ENCODE measurements around the gene RNMT. TPM values are rescaled to one million over a fixed set of nuclear protein-coding genes. Genes with fewer than 3 reads are reported as not detected.

RNMT gene
- total RNA-seq, 4 donors from 2014 or later = 7.9 to 64.8 (median 27.0) TPM

GRCh38 chr18:13758622-13759021 is 32.1 kb downstream of the RNMT start:
- H3K27ac ChIP-seq = no peak overlapping the region
- H3K9me3 ChIP-seq = no peaks in the 10 kb centered on the region
- DNase-seq = no peak
- H3K4me1 ChIP-seq = no peaks in the 10 kb centered on the region
- no peaks in the 10 kb centered on the region for H3K27me3 ChIP-seq
- H3K36me3 ChIP-seq = no peaks in the 10 kb centered on the region
- TF ChIP-seq POLR2A (IDR thresholded peaks at IDR 0.05) = no peak
- no peak for TF ChIP-seq CTCF (IDR thresholded peaks at IDR 0.05)
- H3K4me3 ChIP-seq = no peak overlapping the region
- intact Hi-C loops (cut with DNase I; ENCODE audit: low total_unique reads) = no loop called here

GRCh38 chr18:13760047-13760446 is 33.6 kb downstream of the RNMT start:
- no peak overlapping the region for H3K27ac ChIP-seq
- H3K4me1 ChIP-seq = no peaks in the 10 kb centered on the region
- H3K36me3 ChIP-seq = no peaks in the 10 kb centered on the region
- no peaks in the 10 kb centered on the region for H3K27me3 ChIP-seq
- intact Hi-C loops (cut with DNase I; ENCODE audit: low total_unique reads) = no loop called here
- TF ChIP-seq POLR2A (IDR thresholded peaks at IDR 0.05) (no peak), CTCF (IDR thresholded peaks at IDR 0.05) (no peak)
- no peak for DNase-seq
- H3K4me3 ChIP-seq = no peak overlapping the region
- no peaks in the 10 kb centered on the region for H3K9me3 ChIP-seq

- intact Hi-C loops (cut with DNase I; ENCODE audit: low total_unique reads) = no loop called here
- H3K4me1 ChIP-seq = no peaks in the 10 kb centered on the region
- no peak overlapping the region for H3K4me3 ChIP-seq
- DNase-seq = no peak
- TF ChIP-seq POLR2A (IDR thresholded peaks at IDR 0.05) (no peak), CTCF (IDR thresholded peaks at IDR 0.05) (no peak)
- no peaks in the 10 kb centered on the region for H3K27me3 ChIP-seq
- no peak overlapping the region for H3K27ac ChIP-seq
- no peaks in the 10 kb centered on the region for H3K36me3 ChIP-seq
- H3K9me3 ChIP-seq = peaks cover 0 to 11% of the 10 kb centered on the region in 2 donors
Measured at GRCh38 chr18:13762690-13763439, 36.4 kb downstream of the RNMT start.

GRCh38 chr18:13775058-13775457 is 48.6 kb downstream of the RNMT start:
- Histone ChIP-seq H3K4me3 (no peak overlapping the region), H3K27me3 (no peaks in the 10 kb centered on the region)
- DNase-seq = no peak

More at GRCh38 chr18:13775058-13775457, 48.6 kb downstream of the RNMT start:
- Histone ChIP-seq H3K9me3 (no peaks in the 10 kb centered on the region), H3K4me1 (no peaks in the 10 kb centered on the region), H3K36me3 (no peaks in the 10 kb centered on the region), H3K27ac (no peak overlapping the region)
- intact Hi-C loops (cut with DNase I; ENCODE audit: low total_unique reads) = no loop called here
- TF ChIP-seq POLR2A (IDR thresholded peaks at IDR 0.05) = no peak
- no peak for TF ChIP-seq CTCF (IDR thresholded peaks at IDR 0.05)

Measured in uterus (tissue), 4 donors.